Smooth muscle cell of the brain vasculature (primary cell): Measurements from ENCODE around the gene GPR4.

Experiments
- DNase-seq: peaks from one replicate; pipeline ENCODE4 v3.0.0-alpha.2; 2012; ENCODE audit warnings: low read depth, low spot score

GPR4 gene

DNA sequence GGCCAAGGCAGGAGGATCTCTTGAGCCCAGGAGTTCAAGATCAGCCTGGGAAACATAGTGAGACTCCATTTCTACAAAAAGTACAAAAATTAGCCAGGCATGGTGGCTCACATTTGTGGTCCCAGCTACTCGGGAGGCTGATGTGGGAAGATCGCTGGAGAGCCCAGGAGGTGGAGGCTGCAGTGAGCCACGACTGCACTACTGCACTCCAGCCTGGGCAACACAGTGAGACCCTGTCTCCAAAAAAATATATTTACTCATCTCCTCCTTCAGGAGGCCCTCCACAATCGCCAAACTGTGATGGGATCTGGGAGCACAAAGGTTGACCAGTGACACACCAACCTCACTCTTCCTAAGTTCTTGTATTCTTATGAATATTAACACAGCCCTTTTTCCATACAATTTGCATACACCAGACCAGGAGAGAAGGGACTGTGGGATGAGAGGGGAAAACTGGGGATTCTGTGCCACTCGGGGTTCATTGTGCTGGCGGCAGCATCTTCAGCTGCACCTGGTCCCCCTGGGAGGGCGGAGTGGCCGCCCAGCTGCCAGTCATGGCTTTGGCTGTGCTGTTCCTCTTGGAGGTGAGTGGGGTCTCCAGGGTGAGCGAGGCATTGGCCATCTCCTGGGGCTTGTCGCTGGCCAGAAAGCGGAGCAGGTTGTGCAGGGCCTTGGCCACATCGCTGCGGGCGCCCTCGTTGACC, 11.6 kb downstream of the GPR4 start:
- no peak for DNase-seq

DNA sequence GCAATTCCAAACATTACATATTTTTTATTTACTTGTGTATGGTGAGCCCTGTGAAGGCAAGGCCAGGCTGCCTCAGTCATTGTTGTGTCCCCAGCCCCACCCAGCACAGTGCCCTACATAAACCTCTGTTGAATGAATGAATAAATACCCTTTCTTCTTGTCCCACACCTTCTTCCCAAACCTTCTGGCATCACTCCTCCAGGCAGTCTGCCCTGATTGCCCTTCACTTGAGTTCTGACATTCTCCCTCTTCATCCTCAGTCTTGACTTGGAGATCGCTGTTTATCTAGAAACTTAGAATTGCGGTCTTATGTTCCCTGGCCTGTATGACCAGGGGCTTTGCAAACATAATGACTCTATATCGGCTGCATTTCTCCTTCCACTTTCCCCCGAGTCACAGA, 12.2 kb downstream of the GPR4 start:
- no peak for DNase-seq

DNA sequence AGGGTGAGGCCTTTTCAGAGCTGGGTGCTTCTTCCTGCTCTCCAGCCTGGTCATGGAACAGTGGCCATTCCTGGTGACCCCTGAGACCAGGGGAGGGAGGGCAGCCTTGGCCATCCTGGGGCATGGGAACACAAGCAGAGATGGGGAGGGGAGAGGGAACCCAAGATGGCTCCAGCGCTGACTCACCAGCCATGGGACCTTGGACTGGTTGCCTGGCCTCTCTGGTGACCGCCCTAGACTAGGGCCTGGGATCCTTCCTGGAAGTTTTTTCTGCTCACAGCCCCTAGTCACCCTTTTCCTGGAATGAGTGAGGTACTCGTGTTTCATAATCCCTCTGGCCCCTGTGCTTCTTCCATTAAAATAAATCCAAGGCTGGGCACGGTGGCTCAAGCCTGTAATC, 14.1 kb downstream of the GPR4 start:
- DNase-seq: no peak

DNA sequence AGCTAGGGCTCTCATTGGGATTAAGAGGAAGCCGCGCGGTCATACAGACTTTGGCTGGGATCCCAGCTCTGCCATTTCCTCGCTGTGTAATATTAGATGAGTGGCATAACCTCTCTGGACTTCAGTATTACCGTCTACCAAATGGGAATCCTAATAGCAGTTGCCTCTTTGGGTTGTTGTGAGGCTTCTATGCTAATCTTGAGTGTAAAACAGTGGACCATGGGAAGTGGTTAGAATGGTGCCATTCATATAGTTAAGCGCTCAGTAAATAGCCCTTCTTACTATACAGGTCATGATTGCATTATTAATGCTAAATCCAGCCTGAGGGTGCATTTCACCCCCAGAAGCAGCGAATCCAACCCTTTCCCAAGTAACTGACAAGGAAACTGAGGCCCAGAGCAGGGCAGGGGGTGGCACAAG, 16.8 kb downstream of the GPR4 start:
- DNase-seq: no peak

DNA sequence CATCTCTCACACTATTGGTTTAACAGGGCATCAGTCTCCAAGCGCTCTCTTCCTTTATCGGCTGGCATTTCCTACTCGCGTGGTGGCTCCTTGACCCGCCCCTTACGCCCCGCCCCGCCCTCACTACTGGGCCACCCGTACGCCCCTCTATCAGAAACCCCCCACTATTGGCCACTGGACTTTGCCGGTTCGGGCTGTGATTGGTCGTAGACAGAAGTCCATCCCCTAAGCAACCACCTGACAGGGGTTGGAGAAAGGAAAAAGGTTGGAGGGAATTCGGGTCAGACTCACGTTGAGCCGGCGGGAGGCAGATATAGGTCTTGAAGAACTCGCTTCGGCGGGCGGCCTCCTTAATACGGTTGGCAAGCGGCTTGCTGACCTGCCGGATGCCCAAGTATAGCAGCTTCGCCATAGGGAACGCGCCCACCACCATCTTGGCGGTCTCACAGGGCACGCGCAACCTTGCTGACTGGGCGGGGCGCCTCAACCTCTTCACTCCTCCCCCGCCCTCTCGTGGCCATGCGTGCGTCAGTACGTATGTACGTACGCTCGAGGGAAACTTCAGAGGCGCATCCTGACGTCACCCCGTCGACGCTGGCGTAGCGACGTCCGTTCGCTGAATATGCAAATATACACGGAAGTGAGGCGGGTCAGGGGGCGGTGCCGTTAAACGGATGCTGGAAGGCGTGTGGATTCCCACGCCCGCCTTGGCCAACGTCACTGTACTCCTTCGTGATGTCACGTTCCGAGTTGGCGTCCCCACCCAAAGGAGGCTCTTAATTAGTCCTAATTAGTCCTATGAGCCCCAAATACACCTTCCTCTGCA, 17.5 kb downstream of the GPR4 start, which contains the start of gene OPA3:
Gene OPA3 (minus strand): TSS at position 471 of the 826 bp plus-strand sequence. CDS start 38 bp downstream, at position 433.
- peak; percentile 100 for DNase-seq

DNA sequence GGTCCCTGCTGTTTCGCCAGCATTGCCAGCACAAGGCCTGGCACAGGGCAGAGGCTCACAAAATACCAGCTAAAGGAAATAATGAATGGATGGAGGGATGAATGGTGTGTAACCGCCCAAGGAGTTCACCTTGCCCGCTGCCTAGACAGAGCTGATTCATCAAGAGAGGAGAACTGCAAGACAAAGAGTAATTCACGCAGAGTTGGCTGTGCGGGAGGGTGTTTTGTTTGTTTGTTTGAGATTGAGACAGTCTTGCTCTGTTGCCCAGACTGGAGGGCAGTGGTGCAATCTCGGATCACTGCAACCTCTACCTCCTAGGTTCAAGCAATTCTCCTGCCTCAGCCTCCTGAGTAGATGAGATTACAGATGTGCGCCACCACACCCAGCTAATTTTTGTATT, 20.4 kb downstream of the GPR4 start:
- DNase-seq: no peak

DNA sequence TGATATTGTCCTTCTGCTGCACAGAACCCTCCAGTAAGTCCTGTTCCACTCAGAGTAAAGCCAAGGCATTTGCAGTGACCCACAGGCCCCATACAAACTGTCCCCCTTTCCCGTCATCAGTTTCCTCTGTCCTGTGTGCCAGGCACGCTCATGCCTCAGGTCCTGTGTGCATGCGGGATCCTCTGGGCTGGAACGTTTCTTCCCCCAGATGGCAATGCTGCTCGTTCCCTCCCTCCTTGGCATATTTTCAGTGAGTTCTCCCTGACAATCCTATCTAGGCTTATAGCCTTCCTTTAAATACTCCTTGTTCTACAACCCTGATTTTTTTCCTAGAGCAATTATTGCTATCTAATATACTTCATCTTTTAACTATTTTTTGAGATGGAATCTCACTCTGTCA, 23.2 kb downstream of the GPR4 start:
- no peak for DNase-seq

DNA sequence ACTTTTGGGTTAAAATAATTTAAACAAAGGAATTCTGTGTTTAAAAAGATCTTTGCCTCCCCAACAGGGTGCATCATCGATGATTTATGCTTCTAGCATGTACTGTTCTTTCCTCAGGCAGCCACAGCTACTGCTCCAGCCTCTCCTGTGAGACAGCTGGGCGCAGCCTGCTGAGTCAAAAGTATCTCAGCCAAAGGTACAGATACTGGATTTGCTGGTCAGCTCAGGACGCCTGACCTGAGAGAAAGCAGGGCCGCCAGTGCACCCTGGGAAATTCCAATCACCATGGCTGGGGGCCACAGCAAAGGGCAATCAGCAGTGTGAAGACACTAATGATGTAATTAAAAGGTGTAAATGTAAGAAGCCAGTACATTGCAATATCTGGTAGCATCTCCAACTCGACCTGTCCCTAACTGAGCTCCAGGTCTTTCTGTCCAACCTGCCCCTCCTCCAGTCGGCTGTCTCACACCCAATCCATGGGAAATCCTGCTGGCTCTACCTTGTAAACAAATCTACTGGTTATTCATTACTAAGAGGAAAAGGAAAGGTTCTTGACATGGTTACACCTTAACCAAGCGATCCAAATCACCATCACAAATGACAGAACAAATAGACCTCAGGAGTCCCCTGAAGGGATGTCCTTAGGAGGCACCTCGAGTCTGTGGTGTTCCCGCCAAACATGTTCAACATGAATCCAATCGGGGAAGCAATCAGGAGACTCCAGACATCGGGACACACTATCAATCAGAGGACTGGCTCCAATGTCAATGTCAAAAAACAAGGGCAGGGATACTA, 24.7 kb downstream of the GPR4 start:
- DNase-seq: no peak

DNA sequence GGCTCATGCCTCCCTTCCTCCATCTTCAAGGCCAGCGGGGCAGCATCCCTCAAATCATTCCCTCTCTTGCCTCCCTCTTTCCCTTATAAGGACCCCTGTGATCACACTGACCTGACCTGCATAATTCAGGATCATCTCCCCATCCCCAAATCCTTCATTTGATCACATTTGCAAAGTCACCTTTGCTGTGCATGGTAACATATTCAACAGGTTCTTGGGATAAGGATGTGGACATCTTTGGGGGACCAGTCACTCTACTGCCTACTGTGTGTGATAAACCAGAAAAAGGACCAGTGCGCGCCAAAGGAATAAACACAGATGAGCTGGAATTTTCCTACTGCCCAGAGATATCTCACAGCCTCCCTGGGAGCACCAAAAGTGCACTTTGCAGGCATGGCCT, 25.3 kb downstream of the GPR4 start:
- DNase-seq: no peak

DNA sequence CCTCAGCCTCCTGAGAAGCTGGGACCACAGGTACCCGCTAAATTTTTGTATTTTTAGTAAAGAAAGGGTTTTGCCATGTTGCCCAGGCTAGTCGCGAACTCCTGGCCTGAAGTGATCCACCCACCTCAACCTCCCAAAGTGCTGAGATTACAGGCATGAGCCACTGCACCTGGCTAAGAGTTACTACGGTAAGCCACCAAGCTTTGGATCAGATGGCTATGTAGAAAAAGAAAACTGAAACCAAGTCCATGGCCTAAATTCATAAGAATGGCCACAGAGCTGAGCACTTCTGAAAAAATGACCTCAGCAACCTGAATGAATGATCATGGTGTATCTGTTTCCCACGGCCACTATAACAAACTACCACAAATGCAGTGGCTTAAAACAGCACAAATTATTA, 26.8 kb downstream of the GPR4 start:
- no peak for DNase-seq

DNA sequence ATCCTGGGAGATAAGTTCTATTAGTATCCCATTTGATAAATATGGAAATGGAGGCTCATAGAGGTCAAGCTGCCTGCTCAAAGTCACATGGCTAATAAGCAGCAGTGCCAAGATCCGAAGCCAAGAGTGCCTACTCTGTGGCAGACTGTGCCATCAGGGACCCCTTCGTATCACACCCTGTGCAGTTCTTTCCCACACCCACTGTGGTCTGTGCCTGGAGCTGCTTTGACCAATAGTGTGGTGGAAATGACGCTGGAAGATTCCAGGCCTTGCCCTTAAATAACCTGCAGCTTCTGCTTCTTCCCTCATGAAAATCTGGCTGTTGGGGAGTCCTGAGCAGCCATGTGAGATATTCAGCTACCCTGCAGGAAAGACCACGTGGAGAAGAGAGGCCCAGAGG, 27.5 kb downstream of the GPR4 start:
- DNase-seq: no peak

DNA sequence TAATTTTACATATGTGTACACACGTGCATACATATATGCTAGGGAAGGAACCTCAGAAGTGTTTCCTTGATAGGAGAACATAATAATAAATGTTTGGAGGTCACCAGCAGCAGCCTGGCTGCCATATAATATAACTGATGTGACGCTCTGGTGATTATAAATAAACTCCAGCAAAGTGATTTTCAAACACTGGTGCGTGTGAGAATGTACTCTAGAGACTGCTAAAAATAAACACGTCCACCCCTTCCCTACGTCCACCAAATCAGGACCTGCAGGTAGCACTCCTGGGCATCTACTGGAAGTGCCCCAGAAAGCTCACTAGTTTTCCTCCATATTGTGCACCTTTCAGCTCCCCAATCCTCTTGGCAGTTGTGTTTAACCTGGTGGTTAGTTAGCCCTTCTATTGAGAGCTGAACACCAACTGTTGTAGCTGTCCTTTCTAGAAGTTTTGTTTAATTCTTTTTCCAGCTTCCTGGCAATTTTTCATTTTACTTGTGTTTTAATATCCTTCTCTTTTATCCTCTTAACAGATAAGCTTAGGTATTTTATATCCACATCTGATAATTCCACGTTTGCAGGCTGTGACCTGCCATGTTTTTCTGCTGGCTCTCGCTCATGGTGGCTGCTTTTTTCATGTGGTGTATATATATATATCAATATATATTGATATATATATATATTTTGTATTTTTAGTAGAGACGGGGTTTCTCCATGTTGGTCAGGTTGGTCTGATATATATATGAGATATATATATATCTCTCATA, 30.4 kb downstream of the GPR4 start:
- DNase-seq: no peak

DNA sequence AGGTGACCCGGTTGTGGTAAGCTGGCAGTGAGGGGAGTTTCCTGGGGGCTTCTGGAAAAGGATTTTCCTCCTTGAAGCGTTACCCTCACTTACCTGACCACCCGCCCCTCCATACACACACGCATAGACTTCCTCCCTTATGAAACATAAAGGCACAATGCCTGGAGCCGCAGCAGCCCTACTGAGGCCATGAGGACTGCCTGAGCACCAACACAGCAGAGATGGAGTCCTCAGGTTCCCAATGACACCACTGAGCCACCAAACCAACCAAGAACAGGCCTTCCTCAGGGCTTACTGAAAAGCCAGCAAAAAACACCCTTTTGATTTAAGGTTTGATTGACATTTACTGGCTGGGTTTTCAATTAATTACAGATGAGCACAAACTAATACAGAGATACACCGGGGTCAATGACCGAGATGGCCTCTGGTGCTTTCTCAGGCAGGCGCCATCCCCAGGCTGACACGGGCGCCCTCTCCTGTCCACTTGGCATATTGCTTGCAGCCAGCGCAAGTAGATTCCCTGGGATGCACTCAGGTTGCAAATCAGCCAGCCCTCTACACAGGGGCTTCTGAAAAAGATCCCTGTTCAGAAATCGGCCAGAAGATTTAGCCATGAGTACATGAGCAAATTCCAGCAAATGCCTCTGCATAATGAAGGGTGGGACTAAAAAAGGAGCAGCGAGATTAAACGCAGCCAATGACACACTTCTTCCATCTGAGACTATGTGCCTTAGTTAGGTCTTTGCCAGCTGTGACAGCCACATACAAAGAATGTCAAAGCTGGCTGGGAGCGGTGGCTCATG, 32.2 kb downstream of the GPR4 start:
- DNase-seq: no peak

DNA sequence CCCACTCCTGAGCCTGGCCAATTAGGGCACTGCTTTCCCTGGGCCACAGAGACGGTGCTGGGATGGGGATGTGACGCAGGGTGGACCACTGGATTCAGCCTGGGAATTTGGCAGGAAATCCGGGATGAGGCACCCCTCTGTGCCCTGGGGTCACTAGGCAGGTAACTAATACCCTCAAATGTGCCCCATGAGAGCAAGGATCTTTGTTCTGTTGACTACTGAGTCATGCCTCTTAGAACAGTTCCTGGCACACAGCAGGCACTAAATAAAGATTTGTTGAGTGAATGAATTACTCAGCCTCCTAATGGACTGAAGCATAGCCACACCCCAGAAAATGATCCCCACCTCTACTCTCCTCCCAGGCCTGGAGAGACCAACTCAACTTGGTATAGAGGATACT, 33.3 kb downstream of the GPR4 start:
- no peak for DNase-seq

DNA sequence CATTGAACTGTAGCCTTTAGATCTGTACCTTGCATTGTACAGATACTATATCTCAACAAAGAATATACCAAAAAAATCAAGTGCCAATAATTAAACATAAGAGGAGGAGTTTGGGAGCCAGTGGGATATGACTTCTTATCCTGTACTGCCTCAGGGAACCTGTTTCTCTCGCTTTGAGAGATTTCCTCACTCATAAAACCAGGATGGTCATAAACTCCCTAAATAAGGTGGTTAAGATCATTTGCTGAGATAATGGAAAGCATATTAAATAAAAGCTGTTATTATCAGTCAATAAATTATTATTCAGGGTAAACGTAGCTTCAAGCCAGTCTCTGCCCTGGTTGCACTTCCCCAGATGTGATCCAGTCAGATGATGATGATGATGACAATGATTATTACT, 34.4 kb downstream of the GPR4 start:
- DNase-seq: no peak

DNA sequence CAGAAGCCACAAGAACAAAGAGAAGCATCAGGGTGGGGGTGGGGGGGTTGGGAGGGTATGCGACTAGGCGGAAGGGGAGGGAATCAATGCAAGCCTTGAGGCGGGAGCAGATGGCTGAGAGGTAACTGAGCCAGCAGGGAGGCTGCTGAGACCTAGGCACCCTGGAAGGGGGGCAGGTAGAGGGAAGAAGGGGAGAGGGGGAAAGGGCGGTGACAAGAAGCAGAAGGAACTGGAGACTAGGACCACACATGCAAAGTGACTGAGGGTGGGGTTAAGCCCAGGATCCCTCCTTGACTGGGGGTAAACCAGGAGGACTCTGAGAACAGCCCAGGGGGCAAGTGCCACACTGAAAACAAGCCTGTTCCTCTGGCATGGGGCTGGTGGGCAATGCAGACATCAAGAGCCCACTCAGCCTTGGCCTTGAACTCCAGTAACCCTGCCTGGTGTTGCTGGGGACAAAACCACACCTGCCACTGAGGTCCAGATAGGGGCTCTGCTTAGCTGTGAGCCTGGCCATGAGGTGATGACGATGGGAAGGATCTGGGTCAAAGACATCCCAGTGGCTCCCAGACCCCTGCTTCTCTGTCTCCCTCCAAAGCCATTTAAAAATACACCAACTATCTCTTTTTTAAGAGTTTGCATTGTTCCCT, 37.8 kb downstream of the GPR4 start:
- DNase-seq: no peak

DNA sequence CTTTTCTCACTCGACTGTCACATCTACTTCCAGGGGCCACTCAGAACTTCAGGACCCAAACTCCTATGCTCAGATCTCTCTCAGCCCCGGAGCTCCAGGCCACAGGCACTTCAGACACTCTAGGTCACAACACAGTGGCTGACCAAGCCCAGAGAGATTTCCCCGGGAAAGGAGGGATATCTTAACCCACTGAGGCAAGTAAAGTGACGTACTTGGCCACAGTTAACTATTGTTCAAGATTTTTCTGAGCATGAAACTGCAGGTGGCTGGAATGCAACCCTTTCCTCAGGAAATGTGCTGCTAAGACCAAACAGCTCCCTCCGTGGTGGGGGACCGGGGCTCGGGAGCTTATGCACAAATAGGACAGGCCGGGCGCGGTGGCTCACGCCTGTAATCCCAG, 41.3 kb downstream of the GPR4 start:
- no peak for DNase-seq

DNA sequence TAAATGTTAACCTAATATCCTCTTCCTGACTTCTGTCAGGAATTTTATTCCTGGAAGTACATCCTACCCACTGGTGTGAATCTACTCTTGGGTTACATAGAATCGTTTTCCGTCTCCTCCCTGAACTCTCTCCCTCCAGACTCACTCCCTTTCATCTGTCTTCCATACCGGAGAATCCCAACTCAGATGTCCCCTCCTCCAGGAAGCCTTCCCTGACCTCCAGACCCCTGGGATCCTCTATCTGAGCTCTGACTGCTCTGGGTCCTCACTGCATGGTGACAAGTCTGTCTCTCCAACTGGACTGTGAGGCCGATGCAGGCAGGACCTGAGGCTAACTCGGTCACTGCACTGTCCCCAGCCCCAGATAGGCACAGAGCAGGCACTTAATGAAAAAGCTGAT, 42.0 kb downstream of the GPR4 start:
- no peak for DNase-seq

DNA sequence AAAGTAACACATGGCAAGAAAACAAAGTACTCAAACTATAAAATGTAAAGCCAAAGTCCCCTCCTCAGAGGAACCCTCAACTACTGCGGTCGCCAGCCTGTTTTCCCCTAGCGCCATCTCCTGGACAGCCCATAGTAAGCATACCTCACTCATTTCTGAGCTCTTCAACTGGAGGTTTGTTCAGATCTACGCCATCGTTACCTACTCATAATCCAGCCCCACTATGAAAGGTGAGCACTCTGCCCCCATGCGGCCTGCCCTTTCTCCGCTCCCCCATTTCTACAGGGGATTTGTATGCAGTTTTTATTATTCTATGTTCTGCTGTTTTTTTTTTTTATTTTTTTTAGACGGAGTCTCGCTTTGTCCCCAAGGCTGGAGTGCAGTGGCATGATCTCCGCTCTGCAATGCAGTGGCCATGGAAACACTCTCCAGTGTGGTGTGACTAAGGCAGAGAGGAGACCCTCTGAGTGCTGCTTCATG, 43.6 kb downstream of the GPR4 start:
- DNase-seq: no peak

DNA sequence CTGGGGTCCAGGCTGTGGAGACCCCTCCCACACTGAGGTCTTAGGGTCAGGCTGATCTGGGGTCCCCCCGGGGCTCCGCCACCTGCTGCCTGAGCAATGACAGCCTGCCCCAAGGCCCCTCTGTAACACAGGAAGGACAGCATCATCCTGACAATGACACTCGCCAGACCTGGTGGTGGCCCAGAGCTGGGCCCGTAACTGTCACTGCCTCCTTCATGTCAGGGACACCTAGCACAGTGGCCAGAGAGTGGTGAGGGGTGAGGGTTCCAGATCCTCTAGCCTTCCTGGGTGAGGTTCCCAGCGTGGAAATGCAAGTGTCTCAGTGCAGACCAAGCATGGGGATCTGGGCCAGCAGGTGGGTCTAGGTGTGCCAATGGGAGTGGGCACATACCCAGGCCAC, 45.2 kb downstream of the GPR4 start:
- DNase-seq: no peak
